Activated CD8-positive, alpha-beta T cell treated with anti-CD3 and anti-CD28 coated beads for 36 hours (primary cell): Measurements from ENCODE around the gene ZAR1L. TPM values are rescaled to one million over a fixed set of nuclear protein-coding genes. Genes with fewer than 3 reads are reported as not detected.

Source experiments
- ATAC-seq: fragments of 200-7000 bp; cut with Tn5 transposase; one replicate; pipeline ENCODE4 v1.10.0; 2021; ENCODE audit warnings: mild to moderate bottlenecking, moderate library complexity
- CTCF ChIA-PET: fragments of 350-600 bp; sonication (Branson Sonifier 250); formaldehyde crosslinking; loops from one replicate; lab custom pipeline; 2021; ENCODE audit warnings: antibody characterized with exemption; lab: Charles Lee
- POLR2A ChIA-PET: fragments of 350-600 bp; sonication (Branson Sonifier 250); formaldehyde crosslinking; loops from one replicate; lab custom pipeline; 2021; ENCODE audit warnings: antibody characterized with exemption; lab: Charles Lee
- DNase-seq: peaks from one replicate; pipeline ENCODE4 v3.0.0-alpha.2; 2020
- H3K27ac Mint-ChIP-seq: one replicate; pipeline ENCODE4 v1.8.0; 2021; ENCODE audit warnings: mild to moderate bottlenecking, mixed read lengths
- H3K27me3 Mint-ChIP-seq: one replicate; pipeline ENCODE4 v1.8.0; 2021; ENCODE audit warnings: mixed read lengths
- H3K36me3 Mint-ChIP-seq: one replicate; pipeline ENCODE4 v1.8.0; 2021; ENCODE audit warnings: low read depth, mixed read lengths
- H3K4me1 Mint-ChIP-seq: one replicate; pipeline ENCODE4 v1.8.0; 2021; ENCODE audit warnings: low read depth, mixed read lengths
- H3K4me3 Mint-ChIP-seq: one replicate; pipeline ENCODE4 v1.8.0; 2021; ENCODE audit warnings: mild to moderate bottlenecking, moderate library complexity, mixed read lengths
- H3K9me3 Mint-ChIP-seq: one replicate; pipeline ENCODE4 v1.8.0; 2021; ENCODE audit warnings: mixed read lengths
- intact Hi-C: fragments of 100-400 bp; cut with micrococcal nuclease; formaldehyde crosslinking; loops from one replicate; pipeline ENCODE4 v1.10.0; 2022
- total RNA-seq, 2 experiments: library from RNA; stranded (reverse); gene quantifications; one replicate each; pipeline ENCODE4 v1.2.3, GENCODE V29; 2021
- TF ChIP-seq, protein P1 (sequence below): fragments of 200-600 bp; IDR thresholded peaks from one replicate; pipeline ENCODE4 v1.8.0; 2022; ENCODE audit warnings: antibody characterized with exemption, mild to moderate bottlenecking

The ZAR1L gene
- total RNA-seq, 2 experiments from 2014 or later: not detected

DNA sequence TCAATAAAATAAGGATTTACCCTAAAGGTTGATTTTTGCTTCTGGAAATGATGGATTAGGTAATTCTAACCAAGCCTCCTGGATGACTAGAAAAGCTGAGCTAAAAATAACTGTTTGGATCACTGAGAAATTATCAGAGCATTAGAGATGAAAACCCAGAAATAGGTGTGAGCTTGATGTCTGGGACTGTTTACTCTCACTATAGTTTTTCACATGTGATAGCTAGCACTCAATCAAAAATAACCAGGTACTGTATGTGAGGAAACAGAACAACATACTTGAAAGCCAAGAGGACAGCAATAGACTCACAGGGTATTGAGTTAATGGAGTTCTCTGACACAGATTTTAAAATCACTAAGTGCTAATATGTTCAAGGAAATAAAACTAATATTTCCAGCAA, 9.5 kb downstream of the ZAR1L start:
- ChIA-PET POLR2A (interaction anchor here (0.6 to 0.8 kb wide), 2 partner anchors 9 to 16 kb away, joined by 3 read pairs; partner anchors contain the start of genes BRCA2 and ZAR1L), CTCF (interaction anchor here (0.7 to 1.1 kb wide), 3 partner anchors 59 to 275 kb away, joined by 3 read pairs; no protein-coding TSS in a partner anchor)
- Mint-ChIP-seq H3K4me1 (peaks cover 8% of the 10 kb centered on the region), H3K27ac (no peak overlapping the region), H3K9me3 (no peaks in the 10 kb centered on the region), H3K4me3 (no peak overlapping the region), H3K36me3 (no peaks in the 10 kb centered on the region), H3K27me3 (no peaks in the 10 kb centered on the region)
- ATAC-seq (no peak), DNase-seq (no peak)
- intact Hi-C loops: no loop called here
- TF ChIP-seq, protein P1, sequence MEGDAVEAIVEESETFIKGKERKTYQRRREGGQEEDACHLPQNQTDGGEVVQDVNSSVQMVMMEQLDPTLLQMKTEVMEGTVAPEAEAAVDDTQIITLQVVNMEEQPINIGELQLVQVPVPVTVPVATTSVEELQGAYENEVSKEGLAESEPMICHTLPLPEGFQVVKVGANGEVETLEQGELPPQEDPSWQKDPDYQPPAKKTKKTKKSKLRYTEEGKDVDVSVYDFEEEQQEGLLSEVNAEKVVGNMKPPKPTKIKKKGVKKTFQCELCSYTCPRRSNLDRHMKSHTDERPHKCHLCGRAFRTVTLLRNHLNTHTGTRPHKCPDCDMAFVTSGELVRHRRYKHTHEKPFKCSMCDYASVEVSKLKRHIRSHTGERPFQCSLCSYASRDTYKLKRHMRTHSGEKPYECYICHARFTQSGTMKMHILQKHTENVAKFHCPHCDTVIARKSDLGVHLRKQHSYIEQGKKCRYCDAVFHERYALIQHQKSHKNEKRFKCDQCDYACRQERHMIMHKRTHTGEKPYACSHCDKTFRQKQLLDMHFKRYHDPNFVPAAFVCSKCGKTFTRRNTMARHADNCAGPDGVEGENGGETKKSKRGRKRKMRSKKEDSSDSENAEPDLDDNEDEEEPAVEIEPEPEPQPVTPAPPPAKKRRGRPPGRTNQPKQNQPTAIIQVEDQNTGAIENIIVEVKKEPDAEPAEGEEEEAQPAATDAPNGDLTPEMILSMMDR: no peak

DNA sequence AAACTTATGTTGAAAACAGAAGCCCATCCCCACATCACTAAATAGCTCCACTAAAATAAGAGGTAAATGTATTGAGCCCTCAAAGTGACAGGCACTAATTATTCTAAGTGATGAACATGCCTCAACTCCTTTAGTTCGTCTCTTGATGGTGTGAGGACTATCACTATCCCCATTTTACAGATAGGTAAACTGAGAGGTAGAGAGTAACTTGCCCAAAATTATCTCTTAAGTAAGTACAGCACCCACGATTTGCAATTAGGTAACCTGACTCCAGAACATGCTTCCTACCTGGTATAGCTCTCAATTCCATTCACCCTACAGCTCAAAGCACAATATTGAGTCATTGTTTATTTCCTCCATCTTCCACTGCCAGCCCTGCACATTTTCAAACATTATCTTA, 12.7 kb downstream of the ZAR1L start:
- TF ChIP-seq, protein P1: no peak
- no peak overlapping the region for H3K4me3 Mint-ChIP-seq
- no peak overlapping the region for H3K27ac Mint-ChIP-seq
- H3K4me1 Mint-ChIP-seq: peaks cover 3% of the 10 kb centered on the region
- CTCF ChIA-PET: interaction anchor here (1.7 kb wide), 1 partner anchor 35 kb away, joined by 6 read pairs; no protein-coding TSS in a partner anchor
- no peaks in the 10 kb centered on the region for H3K9me3 Mint-ChIP-seq
- ATAC-seq (no peak), DNase-seq (no peak)
- POLR2A ChIA-PET: interaction anchor here (1.0 to 1.5 kb wide), 2 partner anchors 13 to 14 kb away, joined by 4 to 5 read pairs; partner anchors contain the start of genes BRCA2 and ZAR1L
- no peaks in the 10 kb centered on the region for H3K36me3 Mint-ChIP-seq
- H3K27me3 Mint-ChIP-seq: peaks cover 18% of the 10 kb centered on the region
- intact Hi-C loops: no loop called here

DNA sequence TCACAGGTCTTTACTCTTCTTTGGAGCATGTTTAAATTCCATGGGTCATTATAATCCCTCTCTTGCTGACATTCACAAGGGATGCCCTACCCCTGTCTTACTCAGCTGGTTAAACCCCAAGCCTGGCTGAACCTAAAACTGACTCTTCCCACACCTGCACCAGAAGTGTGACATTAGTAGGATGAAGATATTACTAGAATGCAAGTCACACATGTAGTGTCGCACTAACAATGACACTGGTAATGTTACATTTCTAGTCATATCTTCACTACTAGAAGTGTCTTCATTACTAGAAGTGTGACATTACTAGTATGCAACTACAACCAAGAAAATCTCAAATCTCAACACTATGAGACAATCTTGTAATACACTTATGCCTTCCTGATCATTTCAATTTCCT, 14.2 kb downstream of the ZAR1L start:
- H3K4me1 Mint-ChIP-seq: peaks cover 9% of the 10 kb centered on the region
- TF ChIP-seq, protein P1: no peak
- no peaks in the 10 kb centered on the region for H3K36me3 Mint-ChIP-seq
- ATAC-seq (peak; percentile 47), DNase-seq (no peak)
- ChIA-PET POLR2A (interaction anchor here (1.3 kb wide), 1 partner anchor 15 kb away, joined by 4 read pairs; the partner anchor contains the start of genes BRCA2 and ZAR1L), CTCF (interaction anchor here (1.6 kb wide), 1 partner anchor 33 kb away, joined by 3 read pairs; no protein-coding TSS in a partner anchor)
- H3K9me3 Mint-ChIP-seq: no peaks in the 10 kb centered on the region
- no peak overlapping the region for H3K27ac Mint-ChIP-seq
- intact Hi-C loops: no loop called here
- no peak overlapping the region for H3K4me3 Mint-ChIP-seq
- H3K27me3 Mint-ChIP-seq: peaks cover 18% of the 10 kb centered on the region

DNA sequence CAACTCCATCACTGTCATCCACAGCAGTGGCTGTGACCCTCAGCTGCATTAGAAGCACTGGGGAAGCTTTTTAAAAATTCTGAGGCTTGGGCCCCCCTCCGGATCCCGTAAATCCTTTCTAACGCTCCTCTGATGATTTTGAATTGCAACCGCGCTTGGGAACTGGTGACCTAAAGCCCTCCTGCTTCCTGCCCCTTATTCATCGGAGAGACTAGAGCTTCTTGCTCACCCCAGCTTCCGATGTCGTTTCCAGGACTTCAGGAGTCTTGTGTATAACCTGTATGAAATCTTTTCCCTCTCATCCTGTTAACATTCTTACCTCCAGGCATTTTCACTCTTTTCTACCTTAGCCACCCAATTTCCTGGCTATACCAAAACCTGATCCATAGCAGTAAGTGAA, 14.8 kb downstream of the ZAR1L start:
- intact Hi-C loops: no loop called here

More for the DNA sequence above, 14.8 kb downstream of the ZAR1L start:
- TF ChIP-seq, protein P1: no peak
- Mint-ChIP-seq H3K4me3 (no peak overlapping the region), H3K36me3 (no peaks in the 10 kb centered on the region), H3K9me3 (no peaks in the 10 kb centered on the region), H3K4me1 (peaks cover 9% of the 10 kb centered on the region), H3K27ac (no peak overlapping the region), H3K27me3 (peaks cover 18% of the 10 kb centered on the region)
- no peak for DNase-seq
- POLR2A ChIA-PET: interaction anchor here (1.3 kb wide), 1 partner anchor 15 kb away, joined by 4 read pairs; the partner anchor contains the start of genes BRCA2 and ZAR1L
- CTCF ChIA-PET: interaction anchor here (0.8 to 1.6 kb wide), 3 partner anchors 9 to 32 kb away, joined by 3 to 4 read pairs (median 3); no protein-coding TSS in a partner anchor
- no peak for ATAC-seq
